Activated CD4-positive, alpha-beta T cell treated with anti-CD3 and anti-CD28 coated beads, Interleukin-2, Interleukin-6, amounts not matched to agents 100 ng/mL and 50 ng/mL, durations not matched to agents 16 hours and 8 hours (primary cell): Measurements from ENCODE around the gene SGMS1.
"Not testable (repeated sequence)": the region's sequence is repeated elsewhere in the genome, so short reads cannot be mapped to it uniquely, and the experiment has no call there.

Experiments
- DNase-seq: peaks from one replicate; pipeline ENCODE4 v3.0.0-alpha.2; 2020

Gene SGMS1

GRCh38 chr10:50501924-50502452 is 121.8 kb downstream of the SGMS1 start:
- peak; percentile 70 for DNase-seq

- DNase-seq: no peak
Observed at GRCh38 chr10:50501478-50501877, 122.3 kb downstream of the SGMS1 start.

GRCh38 chr10:50498465-50498864 is 125.3 kb downstream of the SGMS1 start:
- DNase-seq: no peak

- peak; percentile 71 for DNase-seq
Observed at GRCh38 chr10:50497758-50498157, 126.0 kb downstream of the SGMS1 start.

- no peak for DNase-seq
Observed at GRCh38 chr10:50496228-50496627, 127.5 kb downstream of the SGMS1 start.

- DNase-seq: no peak
Observed at GRCh38 chr10:50490241-50490640, 133.5 kb downstream of the SGMS1 start.

GRCh38 chr10:50484550-50484949 is 139.2 kb downstream of the SGMS1 start:
- DNase-seq: not testable (repeated sequence)

- no peak for DNase-seq
Observed at GRCh38 chr10:50480054-50481007, 143.4 kb downstream of the SGMS1 start.

GRCh38 chr10:50477287-50478203 is 146.2 kb downstream of the SGMS1 start:
- DNase-seq: no peak

GRCh38 chr10:50473756-50474155 is 150.0 kb downstream of the SGMS1 start:
- DNase-seq: no peak

- DNase-seq: no peak
Observed at GRCh38 chr10:50472914-50473313, 150.8 kb downstream of the SGMS1 start.

GRCh38 chr10:50471583-50471975 is 152.2 kb downstream of the SGMS1 start:
- DNase-seq: no peak

- no peak for DNase-seq
Observed at GRCh38 chr10:50470798-50471582, 152.8 kb downstream of the SGMS1 start.

GRCh38 chr10:50470345-50470744 is 153.4 kb downstream of the SGMS1 start:
- peak; percentile 21 for DNase-seq

- no peak for DNase-seq
Observed at GRCh38 chr10:50469778-50470193, 154.0 kb downstream of the SGMS1 start.

GRCh38 chr10:50469288-50469687 is 154.5 kb downstream of the SGMS1 start:
- no peak for DNase-seq

GRCh38 chr10:50467209-50467608 is 156.5 kb downstream of the SGMS1 start:
- DNase-seq: no peak

- DNase-seq: no peak
Observed at GRCh38 chr10:50464004-50464409, 159.7 kb downstream of the SGMS1 start.

- no peak for DNase-seq
Observed at GRCh38 chr10:50461834-50462233, 161.9 kb downstream of the SGMS1 start.

GRCh38 chr10:50461123-50461522 is 162.6 kb downstream of the SGMS1 start:
- no peak for DNase-seq

GRCh38 chr10:50456719-50457118 is 167.0 kb downstream of the SGMS1 start:
- no peak for DNase-seq

GRCh38 chr10:50453940-50454339 is 169.8 kb downstream of the SGMS1 start:
- DNase-seq: no peak
